DOHH2 (cell line): ENCODE measurements around the gene C9orf43.
A peak's percentile ranks its signal among the peaks of the same experiment; 100 is the strongest.
"Not testable (repeated sequence)": the region's sequence is repeated elsewhere in the genome, so short reads cannot be mapped to it uniquely, and the experiment has no call there.

Experiments
- H3F3A ChIP-seq: fragments of 200-600 bp; sonication (generic), shearing (Covaris generic); 2 replicates; pipeline ENCODE4 v1.6.0; 2016; ENCODE audit warnings: antibody characterized with exemption, mild to moderate bottlenecking; ENCODE audit not compliant: control insufficient read depth, insufficient read depth
- H3K27ac ChIP-seq: fragments of 200-600 bp; sonication (generic); 2 replicates; pipeline ENCODE4 v1.5.1; 2014; ENCODE audit warnings: low read depth, mild to moderate bottlenecking, low read length, moderate library complexity
- H3K27me3 ChIP-seq: fragments of 200-600 bp; sonication (generic); 2 replicates; pipeline ENCODE4 v1.6.1; 2014; ENCODE audit warnings: mild to moderate bottlenecking, low read length, mixed read lengths; ENCODE audit not compliant: control insufficient read depth
- H3K36me3 ChIP-seq: fragments of 200-600 bp; sonication (generic); 2 replicates; pipeline ENCODE4 v1.6.1; 2014; ENCODE audit warnings: mild to moderate bottlenecking, low read length, moderate library complexity, mixed read lengths; ENCODE audit not compliant: control insufficient read depth
- H3K4me1 ChIP-seq: fragments of 200-600 bp; sonication (generic); 2 replicates; pipeline ENCODE4 v1.6.1; 2014; ENCODE audit warnings: mild to moderate bottlenecking, low read length, mixed read lengths; ENCODE audit not compliant: control insufficient read depth
- H3K4me2 ChIP-seq: fragments of 200-600 bp; sonication (generic); 2 replicates; pipeline ENCODE4 v1.6.0; 2014; ENCODE audit warnings: mild to moderate bottlenecking, low read length, moderate library complexity
- H3K4me3 ChIP-seq: fragments of 200-600 bp; sonication (generic); 2 replicates; pipeline ENCODE4 v1.5.1; 2014; ENCODE audit warnings: mild to moderate bottlenecking, low read length, mixed read lengths
- H3K79me2 ChIP-seq: fragments of 200-600 bp; sonication (generic); 2 replicates; pipeline ENCODE4 v1.6.1; 2014; ENCODE audit warnings: mild to moderate bottlenecking, low read length, mixed read lengths; ENCODE audit not compliant: control insufficient read depth
- H3K9me2 ChIP-seq: fragments of 200-600 bp; sonication (generic); replicated peaks from 2 replicates; pipeline ENCODE4 v1.6.1; 2014; ENCODE audit warnings: mild to moderate bottlenecking, low read length, mixed read lengths; ENCODE audit not compliant: control insufficient read depth
- H3K9me3 ChIP-seq: fragments of 200-600 bp; sonication (generic); 2 replicates; pipeline ENCODE4 v1.6.1; 2014; ENCODE audit warnings: antibody characterized with exemption, low read length, mixed read lengths; ENCODE audit not compliant: control insufficient read depth, insufficient read depth
- H4K20me1 ChIP-seq: fragments of 200-600 bp; sonication (generic); 2 replicates; pipeline ENCODE4 v1.6.0; 2014; ENCODE audit warnings: low read depth, mild to moderate bottlenecking, antibody characterized with exemption, low read length, moderate library complexity; ENCODE audit not compliant: control insufficient read depth, insufficient read depth
- CTCF ChIP-seq: fragments of 200-600 bp; sonication (generic); IDR thresholded peaks from one replicate; pipeline ENCODE4 v1.5.1; 2014; ENCODE audit warnings: antibody characterized with exemption, mild to moderate bottlenecking, low read depth, low read length; ENCODE audit not compliant: poor library complexity, severe bottlenecking
- EZH2phosphoT487 ChIP-seq: fragments of 200-600 bp; sonication (generic); IDR thresholded peaks from 2 replicates; pipeline ENCODE4 v1.6.1; 2017; ENCODE audit warnings: borderline replicate concordance, mild to moderate bottlenecking, antibody characterized with exemption, low read length, moderate library complexity, mixed read lengths

The C9orf43 gene

DNA sequence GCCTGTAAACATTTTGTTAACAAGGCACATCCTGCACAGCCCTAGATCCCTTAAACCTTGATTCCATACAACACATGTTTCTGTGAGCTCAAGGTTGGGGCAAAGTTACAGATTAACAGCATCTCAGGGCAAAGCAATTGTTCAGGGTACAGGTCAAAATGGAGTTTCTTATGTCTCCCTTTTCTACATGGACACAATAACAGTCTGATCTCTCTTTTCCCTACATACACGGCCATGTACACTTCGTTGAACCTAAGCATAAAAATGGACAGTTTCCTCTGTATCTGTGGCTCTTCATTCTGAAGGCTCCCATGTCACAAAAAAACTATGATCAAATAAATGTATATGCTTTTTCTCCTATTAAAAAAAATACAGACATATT lies 30.7 kb upstream of the C9orf43 start:
- not testable (repeated sequence) for H3K36me3 ChIP-seq, H3K9me3 ChIP-seq, H3K27me3 ChIP-seq, H3K27ac ChIP-seq, H3F3A ChIP-seq, H3K4me3 ChIP-seq, H3K9me2 ChIP-seq, H4K20me1 ChIP-seq, H3K4me2 ChIP-seq
- H3K79me2 ChIP-seq, result peaks cover 15% of the 10 kb centered on the region
- H3K4me1 ChIP-seq, result peaks cover 17% of the 10 kb centered on the region

DNA sequence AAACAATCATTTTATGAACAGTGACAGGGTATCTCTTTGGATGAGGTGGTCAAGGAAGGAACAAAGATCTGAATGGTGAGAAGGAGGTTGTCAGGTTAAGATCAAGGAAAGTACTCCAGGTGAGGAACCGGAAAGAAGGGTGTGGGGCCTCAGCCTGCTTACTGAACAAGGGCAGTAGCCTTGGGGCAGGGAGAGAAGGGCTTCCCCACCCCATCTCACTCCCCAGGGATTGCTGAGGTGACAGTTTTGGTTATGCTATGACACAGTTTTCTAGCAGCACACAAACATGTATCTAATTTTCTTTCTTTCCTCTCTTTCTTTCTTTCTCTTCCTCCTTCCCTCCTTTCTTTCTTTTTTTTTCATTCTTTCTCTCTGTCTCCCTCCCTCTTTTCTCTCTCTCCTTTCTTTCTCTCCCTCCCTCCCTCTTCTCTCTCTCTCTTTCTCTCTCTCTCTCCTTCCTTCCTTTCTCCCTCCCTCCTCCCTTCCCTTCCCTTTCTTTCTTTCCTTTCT lies 29.6 kb upstream of the C9orf43 start:
- H3K79me2 ChIP-seq, result peaks cover 6% of the 10 kb centered on the region
- H3K27me3 ChIP-seq, result no peaks in the 10 kb centered on the region
- no peaks in the 10 kb centered on the region for H3K36me3 ChIP-seq
- no peaks in the 10 kb centered on the region for H4K20me1 ChIP-seq
- H3K9me2 ChIP-seq, result no peaks in the 10 kb centered on the region
- no peaks in the 10 kb centered on the region for H3K9me3 ChIP-seq
- no peaks in the 10 kb centered on the region for H3F3A ChIP-seq
- H3K27ac ChIP-seq, result no peak overlapping the region
- H3K4me1 ChIP-seq, result peaks cover 12% of the 10 kb centered on the region
- peak overlapping the region; percentile 7; the same call in 1 of the 2 replicates for H3K4me2 ChIP-seq
- TF ChIP-seq CTCF (no peak), EZH2phosphoT487 (no peak)
- H3K4me3 ChIP-seq, result no peak overlapping the region

DNA sequence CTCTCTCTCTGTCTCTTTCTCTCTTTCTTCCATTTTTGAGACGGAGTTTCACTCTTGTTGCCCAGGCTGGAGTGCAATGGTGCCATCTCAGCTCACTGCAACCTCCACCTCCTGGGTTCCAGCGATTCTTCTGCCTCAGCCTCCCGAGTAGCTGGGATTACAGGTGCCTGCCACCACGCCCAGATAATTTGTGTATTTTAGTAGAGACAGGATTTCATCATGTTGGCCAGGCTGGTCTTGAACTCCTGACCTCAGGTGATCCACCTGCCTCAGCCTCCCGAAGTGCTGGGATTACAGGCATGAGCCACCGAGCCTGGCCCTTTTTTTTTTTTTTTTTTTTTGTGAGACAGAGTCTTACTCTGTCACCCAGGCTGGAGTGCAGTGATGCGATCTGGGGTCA lies 29.1 kb upstream of the C9orf43 start:
- not testable (repeated sequence) for H3K9me2 ChIP-seq, H3F3A ChIP-seq, H3K36me3 ChIP-seq, H3K27ac ChIP-seq, H3K4me2 ChIP-seq, H3K9me3 ChIP-seq, H3K4me3 ChIP-seq, H3K79me2 ChIP-seq, H4K20me1 ChIP-seq, H3K27me3 ChIP-seq
- H3K4me1 ChIP-seq, result peaks cover 12% of the 10 kb centered on the region

- no peak overlapping the region for H3K4me3 ChIP-seq
- TF ChIP-seq EZH2phosphoT487 (no peak), CTCF (no peak)
- no peak overlapping the region for H3K4me2 ChIP-seq
- H3K79me2 ChIP-seq, result no peaks in the 10 kb centered on the region
- H3K9me2 ChIP-seq, result no peaks in the 10 kb centered on the region
- no peaks in the 10 kb centered on the region for H3K27me3 ChIP-seq
- no peak overlapping the region for H3K27ac ChIP-seq
- H3K4me1 ChIP-seq, result peaks cover 12% of the 10 kb centered on the region
- H3K36me3 ChIP-seq, result no peaks in the 10 kb centered on the region
- H3F3A ChIP-seq, result no peaks in the 10 kb centered on the region
- no peaks in the 10 kb centered on the region for H3K9me3 ChIP-seq
- H4K20me1 ChIP-seq, result no peaks in the 10 kb centered on the region
Observed at GRCh38 chr9:113381909-113382411, 28.6 kb upstream of the C9orf43 start.
